Stimulated activated CD8-positive, alpha-beta memory T cell treated with anti-CD3 and anti-CD28 coated beads, Interleukin-4, amount 100 ng/mL, for 4 hours (primary cell): ENCODE results near the gene PKIG.
"Not testable (repeated sequence)": the region's sequence is repeated elsewhere in the genome, so short reads cannot be mapped to it uniquely, and the experiment has no call there.

ENCODE experiments used
- DNase-seq, 2 donors: peaks; one replicate each; pipeline ENCODE4 v3.0.0-alpha.2; 2020; ENCODE audit warnings: low read depth in 2 of 2, low spot score in 1 of 2

PKIG gene

DNA sequence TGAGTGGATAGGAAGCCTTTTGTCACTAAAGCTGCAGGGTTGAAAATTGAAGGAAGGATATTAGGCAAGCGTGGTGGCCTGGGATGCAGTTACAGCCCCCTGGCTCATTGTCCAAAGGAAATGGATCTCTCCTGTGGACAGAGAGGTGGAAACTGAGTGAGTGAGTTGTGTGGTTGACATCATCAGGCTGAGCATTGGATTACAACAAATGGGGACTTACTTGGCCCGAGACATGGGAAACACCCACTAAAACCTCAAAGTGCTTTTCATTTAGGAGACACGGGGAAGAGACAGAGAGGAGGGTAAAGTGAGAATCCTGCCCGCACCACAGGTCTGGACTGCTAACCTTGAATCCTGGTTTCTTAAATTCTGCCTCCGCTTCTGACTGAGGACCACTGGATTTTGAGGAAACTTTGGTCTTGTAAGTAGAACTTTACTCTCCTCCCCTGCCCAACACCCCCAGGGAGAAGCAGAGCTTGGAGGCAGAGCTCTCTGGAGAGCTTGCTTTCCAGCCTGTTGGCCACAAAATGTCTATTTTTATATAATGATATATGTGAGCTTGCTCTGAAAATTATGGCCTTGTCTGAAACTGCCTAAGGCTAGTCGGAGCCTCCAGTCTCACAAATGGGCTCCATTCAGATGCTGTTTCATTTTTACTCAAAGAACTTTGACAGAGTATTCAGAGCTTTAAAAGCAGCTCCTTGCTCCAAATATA lies at the start of gene PKIG:
Gene PKIG, plus strand, starts transcription at position 269 of the 715 bp plus-strand sequence. CDS start 31,978 bp downstream, outside the sequence.
- DNase-seq: no peak

DNA sequence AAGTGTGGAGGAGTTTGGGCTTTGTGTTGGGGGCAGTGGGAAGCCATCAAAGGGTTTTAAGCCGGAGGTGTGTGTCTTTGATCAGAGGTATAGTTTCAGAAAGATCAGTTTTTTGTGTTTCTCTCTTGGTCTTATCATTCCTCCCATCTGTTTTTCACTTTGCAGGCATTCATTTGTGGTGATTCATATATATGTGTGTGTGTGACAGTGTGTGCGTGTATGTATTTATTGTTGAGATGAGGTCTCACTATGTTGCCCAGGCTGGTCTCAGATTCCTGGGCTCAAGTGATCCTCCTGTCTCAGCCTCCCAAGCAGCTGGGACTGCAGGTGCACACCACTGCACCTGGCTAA lies 49.4 kb upstream of the PKIG start:
- DNase-seq: no peak

DNA sequence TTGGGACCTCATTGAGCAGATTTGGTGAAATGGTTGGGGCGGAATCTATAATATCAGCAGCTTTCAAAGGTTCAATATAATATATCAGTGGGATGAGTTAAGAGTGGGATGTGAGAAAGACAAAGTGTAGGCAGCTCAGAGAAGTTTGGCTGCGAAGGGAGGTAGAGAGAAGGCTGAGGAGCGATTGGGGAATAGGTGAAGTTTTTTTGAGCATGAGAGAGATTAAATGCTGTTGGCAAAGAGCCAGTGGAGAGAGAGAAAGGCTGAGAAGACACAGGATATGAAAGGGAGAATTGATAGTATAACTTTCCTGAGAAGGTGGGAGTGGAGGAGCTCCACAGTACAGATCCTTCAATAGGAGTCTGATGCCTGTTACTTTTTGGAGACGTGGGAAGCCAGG lies 48.5 kb upstream of the PKIG start:
- no peak for DNase-seq

DNA sequence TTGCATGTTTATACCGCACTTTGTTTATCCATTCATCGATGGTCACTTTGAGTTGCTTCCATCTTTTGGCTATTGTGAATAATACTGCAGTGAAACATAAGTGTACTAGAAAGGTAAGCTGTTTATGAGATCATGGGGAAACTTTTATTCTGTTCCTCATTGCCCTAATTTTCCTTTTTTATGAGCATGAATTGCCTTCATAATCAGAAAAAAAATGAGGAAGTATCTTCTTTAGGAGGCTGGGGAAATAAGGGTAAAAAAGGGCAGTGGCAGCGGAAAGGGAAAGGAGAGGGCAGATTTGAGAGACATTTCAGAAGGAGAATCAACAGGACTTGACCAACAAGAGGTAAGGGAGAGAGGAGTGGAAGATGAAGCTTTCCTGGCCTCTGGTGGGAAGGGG lies 46.2 kb upstream of the PKIG start:
- DNase-seq: no peak

DNA sequence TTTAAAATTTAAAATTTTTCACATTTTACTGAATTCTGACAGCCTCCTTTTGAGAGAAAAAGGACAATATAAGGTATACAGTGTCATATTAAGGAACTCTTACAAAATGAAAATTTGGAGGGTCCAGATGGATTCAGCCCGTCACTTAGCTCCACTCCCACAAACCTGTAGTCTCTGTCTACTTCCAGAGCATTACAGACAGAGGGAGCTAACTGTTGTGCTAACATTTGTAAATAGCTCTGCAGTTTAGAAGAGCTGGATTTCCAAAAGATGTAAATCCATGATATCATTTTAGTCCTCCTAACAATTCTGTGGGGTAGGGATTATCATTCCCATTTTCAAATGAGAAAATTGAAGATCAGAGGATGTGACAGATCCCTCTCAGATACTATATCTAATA lies 44.4 kb upstream of the PKIG start:
- no peak for DNase-seq

DNA sequence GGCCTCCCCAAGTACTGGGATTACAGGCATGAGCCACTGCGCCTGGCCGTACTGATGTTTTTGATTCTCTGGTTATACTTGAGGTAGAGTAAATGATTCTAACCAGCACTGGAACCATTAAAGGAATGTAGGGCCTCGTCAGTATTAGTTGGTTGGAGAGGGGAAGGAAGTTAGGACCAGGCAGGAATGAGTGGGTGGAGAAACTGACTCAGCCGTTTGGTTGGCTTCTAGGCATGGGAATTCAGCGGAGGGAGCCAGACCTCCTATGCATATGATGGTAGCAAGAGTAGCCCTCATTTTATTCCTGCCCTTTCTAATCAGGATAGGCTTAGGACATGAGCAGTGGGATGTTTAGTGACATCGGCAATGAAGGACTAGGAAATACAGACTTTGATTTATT lies 41.5 kb upstream of the PKIG start:
- DNase-seq: no peak

DNA sequence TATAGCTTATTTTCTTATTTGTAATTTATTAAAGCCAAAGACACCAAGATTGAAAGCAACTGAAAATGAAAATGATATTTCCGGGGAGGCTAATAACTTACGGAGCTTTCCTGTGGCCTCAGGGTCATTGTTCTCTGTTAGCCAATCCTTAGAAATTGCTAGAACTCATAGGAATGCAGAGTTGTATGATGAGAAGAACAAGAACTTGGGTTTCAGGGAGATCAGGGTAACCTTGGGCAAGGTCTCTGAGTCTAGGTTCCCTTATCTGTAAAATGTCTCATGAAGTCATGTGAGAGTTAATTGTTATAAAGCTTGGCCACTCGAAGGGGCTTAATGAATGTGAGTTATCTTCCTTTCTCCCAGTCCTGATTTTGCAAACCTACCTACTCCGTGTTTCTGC lies 40.4 kb upstream of the PKIG start:
- no peak for DNase-seq

DNA sequence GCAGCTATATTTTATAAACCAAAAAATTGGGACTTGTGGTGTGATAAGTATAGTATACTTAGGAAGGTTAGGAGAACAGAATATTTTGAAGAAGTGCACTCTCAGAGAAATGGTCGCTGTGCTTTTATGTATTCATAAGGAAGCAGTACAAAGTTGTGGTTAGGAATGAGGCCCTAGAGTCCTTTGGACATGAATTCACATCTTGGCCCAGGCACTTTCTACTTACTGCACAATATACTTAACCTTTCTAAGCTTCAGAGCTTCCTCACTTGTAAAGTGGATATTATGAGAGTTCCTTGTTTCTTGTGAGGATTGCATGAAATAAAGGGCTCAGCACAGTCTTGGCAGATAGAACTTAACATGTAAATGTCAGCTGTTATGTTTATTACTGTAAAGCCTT lies 39.5 kb upstream of the PKIG start:
- no peak for DNase-seq

DNA sequence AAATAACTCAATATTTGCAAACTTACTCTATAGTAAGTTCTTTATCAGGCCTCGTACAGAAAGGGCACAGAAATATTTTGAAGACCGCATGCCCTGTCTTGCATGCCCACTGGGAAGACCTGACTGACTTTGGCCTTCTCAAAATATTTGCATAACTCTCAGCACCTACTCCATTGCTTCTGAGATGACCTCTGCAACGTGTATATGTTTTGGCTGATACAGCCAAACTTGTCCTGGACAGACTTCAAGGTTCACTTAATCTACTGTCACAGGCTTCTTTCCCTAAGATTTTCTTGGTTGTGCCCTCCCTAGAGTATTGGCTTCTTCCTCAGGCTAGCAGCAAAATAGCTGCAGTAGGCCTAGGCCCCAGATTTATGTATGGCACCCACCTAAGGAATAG lies 39.0 kb upstream of the PKIG start:
- no peak for DNase-seq

DNA sequence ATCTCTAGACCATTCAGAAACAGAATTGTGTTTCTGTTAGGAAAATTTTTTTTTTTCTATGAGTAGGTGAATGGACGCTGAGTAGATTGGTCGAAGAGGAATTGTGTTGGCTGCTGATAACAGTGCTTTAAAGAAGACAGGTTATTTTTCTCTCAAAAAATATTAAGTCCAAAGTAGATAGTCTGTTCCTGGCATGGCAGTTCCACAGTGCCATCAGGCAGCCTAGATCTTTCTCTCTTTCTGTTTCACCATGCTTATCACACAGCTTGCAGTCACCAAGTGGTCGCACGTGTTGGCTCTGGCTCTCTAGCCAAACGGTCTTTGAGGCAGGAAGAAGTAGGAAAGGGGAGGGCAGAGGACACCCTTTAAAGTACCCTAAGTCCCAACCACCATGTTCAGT lies 38.1 kb upstream of the PKIG start:
- no peak for DNase-seq

DNA sequence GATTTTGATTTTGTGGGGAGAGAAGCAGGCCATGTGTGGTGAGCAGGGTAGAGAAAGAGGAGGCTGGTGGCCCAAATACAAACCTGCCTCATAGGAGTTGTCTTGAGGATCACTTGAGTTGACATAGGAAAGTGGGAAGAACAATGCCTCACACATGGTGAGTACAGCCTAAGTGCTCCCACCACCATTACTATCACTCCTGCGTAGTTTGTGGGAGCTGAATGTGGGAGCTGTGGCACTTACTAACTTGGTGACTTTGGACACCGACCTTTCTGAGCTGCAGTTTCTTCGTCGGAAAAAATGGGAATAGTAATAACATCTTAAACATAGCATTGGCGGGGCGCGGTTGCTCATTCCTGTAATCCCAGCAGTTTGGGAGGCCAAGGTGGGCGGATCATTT lies 35.0 kb upstream of the PKIG start:
- no peak for DNase-seq

DNA sequence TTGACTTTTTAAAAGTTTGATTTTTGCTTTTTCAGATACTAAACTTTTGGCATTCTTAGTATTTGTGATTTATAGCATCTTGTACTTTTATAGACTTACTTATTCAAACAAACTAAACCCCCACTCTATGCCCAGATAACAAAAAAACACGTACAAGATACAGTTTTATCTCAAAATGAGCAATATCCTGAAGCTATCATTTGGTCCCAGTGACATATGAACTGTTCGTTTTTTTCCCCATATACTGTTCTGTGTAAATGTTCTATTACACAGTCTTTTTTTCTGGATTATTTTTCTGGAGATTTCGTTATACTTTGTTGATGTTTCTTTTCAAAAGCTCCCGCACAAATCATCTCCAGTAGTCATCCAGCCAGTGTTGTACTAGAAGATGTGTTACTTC lies 33.3 kb upstream of the PKIG start:
- DNase-seq: no peak

DNA sequence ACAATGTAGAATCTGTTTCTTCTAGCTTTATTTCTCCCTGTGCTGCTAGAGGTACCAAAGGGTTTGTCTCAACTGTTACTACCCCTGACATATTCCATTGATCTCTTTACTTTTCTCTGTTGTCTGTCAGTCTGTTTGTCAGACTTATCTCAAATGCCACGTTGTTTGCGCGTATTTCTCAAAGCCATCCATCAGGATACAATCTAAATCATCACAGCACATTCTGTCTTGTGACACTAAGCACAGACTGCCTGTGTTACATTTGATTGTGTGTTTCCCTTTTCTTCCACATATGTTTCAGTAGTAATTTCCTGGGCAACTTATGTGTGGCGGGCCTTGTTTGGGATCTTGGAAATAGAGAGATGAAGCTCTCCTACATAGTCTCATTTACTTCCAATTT lies 30.3 kb upstream of the PKIG start:
- DNase-seq: no peak

DNA sequence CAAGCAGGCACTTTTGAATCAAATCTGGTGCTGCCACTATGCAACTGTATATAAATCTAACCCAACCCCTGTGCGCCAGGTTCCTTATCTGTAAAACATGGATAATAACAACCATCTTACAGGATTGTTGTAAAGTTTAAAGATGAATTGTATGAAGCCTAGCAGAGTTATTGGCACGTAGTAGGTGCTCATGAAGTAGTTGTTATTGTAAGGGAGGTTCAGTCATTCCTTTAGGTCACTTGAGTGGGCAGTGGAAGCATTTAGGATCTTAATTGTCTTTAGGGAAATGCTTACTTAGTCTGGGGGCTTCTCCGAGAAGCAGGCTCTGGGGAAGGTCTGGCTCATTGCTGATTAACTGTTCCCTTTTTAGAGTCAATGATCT lies 29.8 kb upstream of the PKIG start:
- no peak for DNase-seq

DNA sequence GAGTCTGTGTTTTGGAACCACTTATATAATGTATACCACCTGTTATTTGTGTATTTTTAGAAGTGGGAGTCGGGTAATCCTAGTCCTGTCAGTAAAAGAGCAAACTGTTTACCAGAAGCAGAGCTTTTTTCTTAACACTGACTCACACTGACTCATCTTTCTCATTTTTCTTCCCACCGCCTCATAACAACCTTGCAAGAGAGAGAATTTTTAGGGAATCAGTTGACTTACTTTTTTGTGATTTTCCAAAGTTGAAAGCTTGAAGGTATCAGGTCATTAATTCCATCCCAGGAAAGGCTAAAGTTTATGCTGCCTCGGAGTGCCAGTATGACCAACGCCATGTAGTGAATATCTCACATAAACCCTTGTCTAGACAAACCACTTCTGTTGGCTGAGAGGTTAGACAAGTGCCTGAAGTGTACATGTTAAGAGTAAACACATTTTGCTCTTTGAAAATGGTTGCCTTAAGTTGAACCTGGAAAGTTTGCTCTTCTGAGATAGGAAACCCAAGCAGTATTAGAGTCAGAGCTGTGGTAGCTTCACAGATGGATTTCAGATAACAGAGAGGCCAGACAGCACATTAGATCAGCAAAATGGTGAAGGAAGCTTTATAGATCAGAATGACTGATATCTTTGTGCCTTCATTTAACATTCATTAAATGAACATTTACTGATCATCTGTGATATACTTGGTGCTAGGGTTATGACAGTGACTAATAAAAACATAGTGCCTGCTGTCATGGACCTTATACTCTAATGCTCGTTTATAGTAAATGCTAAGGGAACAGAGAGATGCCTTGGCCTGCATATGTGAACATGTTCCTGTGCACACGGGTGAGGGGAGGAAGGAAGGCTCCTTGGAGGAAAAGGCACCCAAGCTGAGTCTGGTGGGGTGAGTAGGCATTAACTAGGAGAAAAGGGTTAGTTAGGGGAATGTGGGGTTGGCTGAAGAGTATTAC lies 29.1 kb upstream of the PKIG start:
- DNase-seq: no peak

DNA sequence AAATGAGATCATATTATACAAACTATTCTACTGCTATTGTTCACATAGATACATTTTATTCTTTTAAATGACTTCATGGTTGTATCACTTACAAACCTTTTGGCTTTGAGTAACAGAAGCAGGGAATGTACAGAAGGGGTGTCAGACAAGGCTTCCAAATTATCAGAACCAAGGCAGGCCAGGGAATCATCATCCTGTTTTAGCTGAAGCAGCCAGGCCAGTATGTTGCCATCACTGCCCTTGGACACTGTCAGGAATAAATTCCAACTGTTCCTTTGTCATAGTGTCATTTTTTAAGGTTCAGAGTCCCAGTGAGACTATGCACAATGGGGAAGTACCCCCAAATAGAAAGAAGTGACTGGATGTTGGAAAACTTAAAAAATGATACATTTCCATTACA lies 23.1 kb upstream of the PKIG start:
- DNase-seq: no peak

DNA sequence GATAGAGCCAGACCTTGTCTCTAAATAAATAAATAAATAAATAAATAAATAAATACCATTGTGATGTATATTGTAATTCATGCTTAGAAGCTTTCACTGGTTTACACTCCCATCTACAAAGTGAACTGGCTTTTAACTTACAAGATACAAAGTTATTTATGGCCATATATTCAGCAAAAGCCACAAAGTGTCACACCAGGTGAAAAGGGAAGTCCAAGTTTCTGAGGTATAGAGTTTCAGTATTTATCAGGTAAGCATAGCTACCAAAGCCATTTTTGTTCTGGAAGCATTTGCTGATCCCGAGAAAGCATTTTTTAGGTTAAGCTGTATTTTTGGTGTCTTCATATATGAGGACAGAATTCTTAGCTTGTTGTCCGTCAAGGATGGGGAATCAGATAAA lies 22.1 kb upstream of the PKIG start:
- no peak for DNase-seq

DNA sequence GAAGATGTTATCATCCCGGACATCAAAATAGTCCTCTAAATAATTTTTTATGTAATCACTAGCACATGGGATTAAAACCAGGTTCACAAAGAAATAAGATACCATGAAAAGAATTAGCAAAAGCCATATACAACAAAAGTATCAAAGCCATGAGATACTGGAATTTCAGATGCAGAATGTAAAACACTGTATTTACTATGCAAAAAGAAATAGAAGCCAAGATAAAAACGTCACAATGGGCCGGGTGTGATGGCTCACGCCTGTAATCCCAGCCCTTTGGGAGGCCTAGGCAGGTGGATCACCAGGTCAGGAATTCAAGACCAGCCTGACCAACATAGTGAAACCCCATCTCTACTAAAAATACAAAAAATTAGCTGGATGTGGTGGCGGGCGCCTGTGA lies 21.6 kb upstream of the PKIG start:
- DNase-seq: not testable (repeated sequence)

DNA sequence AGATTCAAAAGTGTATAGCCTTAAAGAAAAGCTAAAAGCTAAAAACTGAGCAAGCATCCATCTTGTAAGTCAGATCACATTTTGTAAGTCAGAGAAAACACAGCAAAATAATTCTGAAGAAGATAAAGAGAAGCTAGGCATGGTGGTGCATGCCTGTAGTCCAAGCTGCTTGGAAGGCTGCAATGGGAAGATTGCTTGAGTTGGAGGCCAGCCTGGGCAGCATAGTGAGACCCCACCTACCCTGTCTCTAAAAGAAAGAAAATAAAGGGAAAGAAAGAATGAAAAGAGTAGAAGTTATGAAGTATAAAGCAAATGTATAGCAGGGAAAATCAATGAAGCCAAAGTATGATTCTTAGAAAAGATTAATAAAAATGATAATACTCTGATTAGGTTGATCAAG lies 20.5 kb upstream of the PKIG start:
- DNase-seq: no peak

DNA sequence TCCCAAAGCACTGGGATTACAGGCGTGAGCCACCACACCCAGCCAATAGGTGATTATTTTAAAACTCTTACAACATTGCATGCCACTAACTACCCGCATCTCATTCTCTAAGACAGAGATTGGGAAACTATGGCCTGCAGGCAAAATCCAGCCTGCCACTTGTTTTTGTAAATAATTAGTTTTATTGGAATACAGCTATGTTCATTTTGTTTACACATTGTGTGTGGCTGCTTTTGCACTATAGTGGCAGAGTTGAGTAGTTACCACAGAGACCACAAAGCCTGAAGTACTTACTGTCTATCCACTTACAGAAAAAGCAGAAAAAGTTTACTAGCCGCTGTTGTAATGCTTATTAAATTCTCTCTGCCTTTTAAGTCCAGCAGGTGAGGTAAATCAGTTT lies 16.4 kb upstream of the PKIG start:
- no peak for DNase-seq

DNA sequence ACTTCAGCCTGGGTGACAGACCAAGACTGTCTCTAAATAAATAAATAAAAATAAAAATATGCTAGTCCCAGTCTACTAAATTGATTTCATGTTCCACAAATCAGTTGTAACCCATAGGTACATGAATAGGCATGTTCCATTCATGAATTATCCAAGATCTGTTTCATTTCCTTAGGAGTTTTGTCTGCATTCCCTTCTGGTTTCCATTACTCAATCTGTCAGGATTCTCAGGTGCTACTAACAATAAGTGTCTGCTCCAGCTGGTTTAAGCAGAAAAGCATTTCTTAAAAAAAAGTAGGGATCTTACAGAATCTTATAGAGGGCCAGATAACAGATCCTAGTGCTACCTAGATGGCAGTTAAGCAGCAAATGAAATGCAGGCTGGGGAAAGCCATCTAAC lies 15.6 kb upstream of the PKIG start:
- no peak for DNase-seq

DNA sequence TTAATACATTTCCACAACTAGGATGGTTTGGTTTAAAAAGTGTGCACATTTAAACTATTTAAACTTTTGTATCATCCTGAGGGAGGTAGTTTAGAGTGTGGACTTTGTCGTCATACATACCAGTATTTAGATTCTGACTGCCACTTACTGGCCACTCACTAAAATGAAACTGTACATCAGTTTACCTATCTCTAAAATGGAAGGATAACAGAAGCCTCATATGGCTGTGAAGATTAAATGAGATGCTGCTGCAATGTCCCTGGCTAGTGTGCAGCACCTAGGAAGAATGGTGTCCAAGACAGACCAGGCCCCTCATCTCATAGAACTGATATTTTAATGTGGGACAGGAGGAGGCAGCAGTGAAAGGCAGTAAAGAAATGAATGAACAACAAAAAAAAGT lies 12.0 kb upstream of the PKIG start:
- no peak for DNase-seq
